ENCODE data around the gene FNDC3B. TPM values are rescaled to one million over a fixed set of nuclear protein-coding genes. Genes with fewer than 3 reads are reported as not detected.

Gene FNDC3B
- total and polyA plus RNA-seq, 2 of the 8 experiments (the other 6 are each of a cell fraction or from before 2014, with no cell fraction given): 14.1 to 44.4 TPM

- TF ChIP-seq CHD7 (IDR thresholded peaks at IDR 0.05; ENCODE audit: insufficient replicate concordance, low read length) (no peak), MAFK (IDR thresholded peaks at IDR 0.05; ENCODE audit: low read depth, low read length) (no peak), BRCA1 (IDR thresholded peaks at IDR 0.05; ENCODE audit: low read depth, low read length) (no peak), SIRT6 (IDR thresholded peaks at IDR 0.05; ENCODE audit: low read length) (no peak), YY1 (IDR thresholded peaks at IDR 0.05; ENCODE audit: low read depth, low read length) (no peak), USF2 (IDR thresholded peaks at IDR 0.05; ENCODE audit: low read length) (no peak)
These were observed 278.6 kb downstream of the FNDC3B start (continued) for GRCh38 chr3:172317984-172318383.
